Liver (tissue), 9 donors: ENCODE data around the gene LRRC38. TPM values are rescaled to one million over a fixed set of nuclear protein-coding genes. Genes with fewer than 3 reads are reported as not detected.
"Not testable (repeated sequence)": the region's sequence is repeated elsewhere in the genome, so short reads cannot be mapped to it uniquely, and the experiment has no call there.

ENCODE experiments used
- DNase-seq: peaks from one replicate; pipeline ENCODE4 v3.0.0-alpha.2; 2017; ENCODE audit warnings: low spot score
- H3K27ac ChIP-seq, 2 donors: one replicate each; pipeline ENCODE4 v1.7.0; 2013; ENCODE audit warnings: inconsistent platforms in 2 of 2, low read length in 2 of 2, control low read depth in 1 of 2, low read depth in 1 of 2, mild to moderate bottlenecking in 1 of 2
- H3K27me3 ChIP-seq, 4 donors: one replicate each; pipeline versions ENCODE4 v1.6.1 to v1.7.0; 2013; ENCODE audit warnings: low read length in 3 of 4, inconsistent platforms in 1 of 4, mild to moderate bottlenecking in 1 of 4, moderate library complexity in 1 of 4; ENCODE audit not compliant: control insufficient read depth in 4 of 4, insufficient read depth in 4 of 4
- H3K36me3 ChIP-seq, 4 donors: one replicate each; pipeline versions ENCODE4 v1.6.1 to v1.7.0; 2013; ENCODE audit warnings: low read length in 3 of 4, mild to moderate bottlenecking in 3 of 4, low read depth in 1 of 4, moderate library complexity in 1 of 4; ENCODE audit not compliant: control insufficient read depth in 4 of 4, insufficient read depth in 3 of 4
- H3K4me1 ChIP-seq, 4 donors: one replicate each; pipeline versions ENCODE4 v1.6.1 to v1.7.0; 2013; ENCODE audit warnings: low read length in 3 of 4, mild to moderate bottlenecking in 3 of 4, moderate library complexity in 1 of 4; ENCODE audit not compliant: control insufficient read depth in 4 of 4, insufficient read depth in 4 of 4
- H3K4me3 ChIP-seq, 3 donors: one replicate each; pipeline versions ENCODE4 v1.6.1 to v1.7.0; 2013; ENCODE audit warnings: low read length in 3 of 3, control low read depth in 1 of 3, low read depth in 1 of 3, mild to moderate bottlenecking in 1 of 3
- H3K9ac ChIP-seq, 2 donors: one replicate each; pipeline ENCODE4 v1.7.0; 2013; ENCODE audit warnings: low read length in 2 of 2, mild to moderate bottlenecking in 2 of 2, moderate library complexity in 2 of 2, control low read depth in 1 of 2, low read depth in 1 of 2
- H3K9me3 ChIP-seq, 4 donors: one replicate each; pipeline versions ENCODE4 v1.6.1 to v1.7.0; 2013; ENCODE audit warnings: low read length in 3 of 4; ENCODE audit not compliant: control insufficient read depth in 4 of 4
- ATF3 ChIP-seq: IDR thresholded peaks from 2 replicates; pipeline ENCODE4 v1.6.1; 2016; ENCODE audit warnings: antibody characterized with exemption
- FOXA1 ChIP-seq: IDR thresholded peaks from 2 replicates; pipeline ENCODE4 v1.6.1; 2016; ENCODE audit warnings: antibody characterized with exemption
- HNF4A ChIP-seq, 2 donors: conservative IDR thresholded peaks; 2 replicates each; pipeline ENCODE4 v1.6.1; 2016; ENCODE audit warnings: antibody characterized with exemption in 2 of 2, mild to moderate bottlenecking in 2 of 2
- RAD21 ChIP-seq, 2 donors: IDR thresholded peaks; 2 replicates each; pipeline ENCODE4 v1.6.1; 2016; ENCODE audit warnings: antibody characterized with exemption in 2 of 2, mild to moderate bottlenecking in 2 of 2
- REST ChIP-seq: IDR thresholded peaks from 2 replicates; pipeline ENCODE4 v1.6.1; 2016; ENCODE audit warnings: antibody characterized with exemption, mild to moderate bottlenecking
- RXRA ChIP-seq, 2 donors: IDR thresholded peaks; 2 replicates each; pipeline ENCODE4 v1.6.1; 2017 to 2018; ENCODE audit warnings: antibody characterized with exemption in 2 of 2, mild to moderate bottlenecking in 1 of 2
- SP1 ChIP-seq: IDR thresholded peaks from 2 replicates; pipeline ENCODE4 v1.6.1; 2018; ENCODE audit warnings: antibody characterized with exemption, mild to moderate bottlenecking
- TAF1 ChIP-seq: conservative IDR thresholded peaks from 2 replicates; pipeline ENCODE4 v1.6.1; 2016; ENCODE audit warnings: antibody characterized with exemption, mild to moderate bottlenecking
- YY1 ChIP-seq: IDR thresholded peaks from 2 replicates; pipeline ENCODE4 v1.6.1; 2016; ENCODE audit warnings: antibody characterized with exemption, mild to moderate bottlenecking
- WGBS: extraction: QIAGEN DNeasy Blood & Tissue Kit; methylation state at CpG from one replicate; pipeline ENCODE4 v1.1.7; 2013; 5-methylcytosine and 5-hydroxymethylcytosine counted together
- polyA plus RNA-seq, 2 donors: library from polyadenylated mRNA; stranded (reverse) in 1 of 2; unstranded in 1 of 2; fragments of 200-250 nt in 1 of 2; fragments of >200 nt in 1 of 2; fragmentation: Nextera tagmentation in 1 of 2; extraction: Ambion mirVana in 1 of 2; gene quantifications; one replicate each; pipeline versions ENCODE4 v1.2.1 to v1.2.3, GENCODE V29; 2013 to 2015
- total RNA-seq, 2 donors: library from RNA; depleted of rRNA; stranded (reverse); fragments of >200 nt; gene quantifications; one replicate each; pipeline ENCODE4 v1.2.3, GENCODE V29; 2014
- donor health status: healthy.
- donor health status: healthy.
- donor health status: healthy.
- donor health status: healthy.
- donor health status: healthy.

LRRC38 gene
- total RNA-seq (not detected), polyA plus RNA-seq (not detected)

- Histone ChIP-seq H3K27ac (no peak within 1 kb of the TSS), H3K4me3 (no peak within 1 kb of the TSS), H3K27me3 (peaks cover 0 to 21% (median 3%) of the 10 kb centered on the region in 4 donors), H3K9me3 (peaks cover 0 to 7% (median 2%) of the 10 kb centered on the region in 4 donors), H3K4me1 (no peaks in the 10 kb centered on the region), H3K36me3 (no peaks in the 10 kb centered on the region), H3K9ac (no peak within 1 kb of the TSS)
- TF ChIP-seq RXRA (IDR thresholded peaks at IDR 0.05) (no peak), HNF4A (conservative IDR thresholded peaks at IDR 0.05) (no peak), RAD21 (IDR thresholded peaks at IDR 0.05) (no peak), ATF3 (no peak), YY1 (no peak)
- 4% methylated on average over 34 of the region's 34 CpGs for WGBS
- no peak for DNase-seq
These were observed at the start of gene LRRC38 for GRCh38 chr1:13513895-13514546. TSS of gene LRRC38 (minus strand) at chr1:13514003. CDS start at chr1:13513593, 410 bp downstream.

GRCh38 chr1:13562981-13563380 is 49.2 kb upstream of the LRRC38 start:
- H3K4me1 ChIP-seq, DNase-seq, H3K9ac ChIP-seq, H3K27ac ChIP-seq, H3K9me3 ChIP-seq, H3K4me3 ChIP-seq, H3K27me3 ChIP-seq, H3K36me3 ChIP-seq: not testable (repeated sequence)
- 88% methylated on average over 11 of the region's 11 CpGs for WGBS

GRCh38 chr1:13560541-13560940 is 46.7 kb upstream of the LRRC38 start:
- Histone ChIP-seq H3K9me3 (no peaks in the 10 kb centered on the region), H3K27me3 (peaks cover 0 to 2% (median 0%) of the 10 kb centered on the region in 4 donors), H3K9ac (no peak overlapping the region), H3K36me3 (no peaks in the 10 kb centered on the region), H3K4me3 (no peak overlapping the region), H3K4me1 (no peaks in the 10 kb centered on the region), H3K27ac (no peak overlapping the region)
- TF ChIP-seq FOXA1 (no peak), HNF4A (conservative IDR thresholded peaks at IDR 0.05) (no peak), REST (no peak), TAF1 (no peak), RAD21 (IDR thresholded peaks at IDR 0.05) (no peak), SP1 (no peak)
- WGBS: 77% methylated on average over 6 of the region's 6 CpGs
- DNase-seq: no peak
